ENCODE measurements around the gene SMARCA4. TPM values are rescaled to one million over a fixed set of nuclear protein-coding genes. Genes with fewer than 3 reads are reported as not detected.

The SMARCA4 gene
- total and polyA plus RNA-seq, 2 experiments from 2014 or later = 177 to 336 TPM

DNA sequence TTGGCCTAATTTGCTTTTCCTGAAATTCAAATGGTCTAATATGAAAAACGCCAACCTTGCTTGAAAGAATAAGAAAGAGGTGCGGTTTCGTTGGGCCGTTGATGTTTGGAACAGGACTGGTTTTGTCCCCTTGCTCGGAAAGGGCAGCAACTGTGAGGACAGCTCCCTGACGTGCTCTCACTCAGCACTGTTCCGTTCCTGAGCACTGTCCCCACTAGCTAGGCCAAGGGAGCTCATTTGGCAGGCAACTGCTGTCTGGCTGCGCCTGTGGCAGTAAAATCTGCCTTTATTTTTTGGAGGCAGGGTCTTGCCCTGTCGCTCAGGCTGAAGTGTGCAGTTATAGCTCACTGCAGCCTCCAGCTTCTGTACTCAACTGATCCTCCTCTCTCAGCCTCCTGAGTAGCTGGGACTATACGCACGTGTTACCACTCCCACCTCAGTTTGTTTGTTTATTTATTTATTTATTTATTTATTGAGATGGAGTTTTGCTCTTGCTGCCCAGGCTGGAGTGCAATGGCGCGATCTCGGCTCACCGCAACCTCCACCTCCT lies 132.9 kb downstream of the SMARCA4 start (continued):
- TF ChIP-seq, protein P1, sequence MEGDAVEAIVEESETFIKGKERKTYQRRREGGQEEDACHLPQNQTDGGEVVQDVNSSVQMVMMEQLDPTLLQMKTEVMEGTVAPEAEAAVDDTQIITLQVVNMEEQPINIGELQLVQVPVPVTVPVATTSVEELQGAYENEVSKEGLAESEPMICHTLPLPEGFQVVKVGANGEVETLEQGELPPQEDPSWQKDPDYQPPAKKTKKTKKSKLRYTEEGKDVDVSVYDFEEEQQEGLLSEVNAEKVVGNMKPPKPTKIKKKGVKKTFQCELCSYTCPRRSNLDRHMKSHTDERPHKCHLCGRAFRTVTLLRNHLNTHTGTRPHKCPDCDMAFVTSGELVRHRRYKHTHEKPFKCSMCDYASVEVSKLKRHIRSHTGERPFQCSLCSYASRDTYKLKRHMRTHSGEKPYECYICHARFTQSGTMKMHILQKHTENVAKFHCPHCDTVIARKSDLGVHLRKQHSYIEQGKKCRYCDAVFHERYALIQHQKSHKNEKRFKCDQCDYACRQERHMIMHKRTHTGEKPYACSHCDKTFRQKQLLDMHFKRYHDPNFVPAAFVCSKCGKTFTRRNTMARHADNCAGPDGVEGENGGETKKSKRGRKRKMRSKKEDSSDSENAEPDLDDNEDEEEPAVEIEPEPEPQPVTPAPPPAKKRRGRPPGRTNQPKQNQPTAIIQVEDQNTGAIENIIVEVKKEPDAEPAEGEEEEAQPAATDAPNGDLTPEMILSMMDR (conservative IDR thresholded peaks at IDR 0.05; ENCODE audit: low read depth in 2 of 2) = no peak
- no peak for TF ChIP-seq STAT1 (IDR thresholded peaks at IDR 0.05; ENCODE audit: unreplicated experiment)

DNA sequence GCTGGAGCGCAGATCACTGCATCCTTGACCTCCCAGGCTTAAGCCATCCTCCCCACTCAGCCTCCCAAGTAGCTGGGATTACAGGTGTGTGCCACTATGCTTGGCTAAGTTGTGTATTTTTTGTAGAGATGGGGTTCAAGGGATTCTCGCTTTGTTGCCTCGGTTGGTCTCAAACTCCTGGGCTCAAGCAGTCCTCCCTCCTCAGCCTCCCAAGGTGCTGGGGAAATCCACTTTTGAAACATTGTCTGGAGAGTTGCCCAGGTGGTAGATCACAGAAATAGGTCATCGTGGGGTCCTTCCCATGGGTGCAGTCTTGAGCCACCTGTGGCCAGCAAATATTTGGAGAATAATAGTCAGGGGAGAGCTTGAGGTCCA lies 133.7 kb downstream of the SMARCA4 start:
- no peak overlapping the region for H2AFZ ChIP-seq
- DNase-seq (ENCODE audit: low spot score) = no peak
- no peaks in the 10 kb centered on the region for H3K9me2 ChIP-seq (ENCODE audit: insufficient read depth)
- Mint-ChIP-seq H3K36me3 (ENCODE audit: low read depth) (peaks cover 79% of the 10 kb centered on the region), H3K27ac (peak overlapping the region; percentile 51; the same call in 1 of the 2 replicates), H3K9me3 (no peaks in the 10 kb centered on the region; the same call in 2 of the 3 replicates), H3K4me3 (no peak overlapping the region; the same call in 2 of the 3 replicates), H3K27me3 (ENCODE audit: insufficient read depth, low read depth, poor library complexity) (peaks cover 8% of the 10 kb centered on the region), H3K4me1 (peaks cover 30% of the 10 kb centered on the region)
- H3K36me3 ChIP-seq (ENCODE audit: insufficient read depth) = peaks cover 75% of the 10 kb centered on the region
- H3K4me2 ChIP-seq = peak overlapping the region; percentile 51; the same call in 1 of the 2 replicates
- no peak for ATAC-seq
- peaks cover 89% of the 10 kb centered on the region for H4K20me1 ChIP-seq (replicated peaks; ENCODE audit: insufficient read depth)
- no peaks in the 10 kb centered on the region for H3K27me3 ChIP-seq (ENCODE audit: insufficient read depth)
- H3K27ac ChIP-seq (ENCODE audit: low read depth) = peak overlapping the region; percentile 88
- peaks cover 57% of the 10 kb centered on the region for H3F3A ChIP-seq (replicated peaks; ENCODE audit: low read depth)
- H3K79me2 ChIP-seq (replicated peaks; ENCODE audit: insufficient read depth) = peaks cover 97% of the 10 kb centered on the region
- no peak overlapping the region for H3K4me3 ChIP-seq
- H3K4me1 ChIP-seq (ENCODE audit: insufficient read depth) = peaks cover 41% of the 10 kb centered on the region
- TF ChIP-seq, protein P2, sequence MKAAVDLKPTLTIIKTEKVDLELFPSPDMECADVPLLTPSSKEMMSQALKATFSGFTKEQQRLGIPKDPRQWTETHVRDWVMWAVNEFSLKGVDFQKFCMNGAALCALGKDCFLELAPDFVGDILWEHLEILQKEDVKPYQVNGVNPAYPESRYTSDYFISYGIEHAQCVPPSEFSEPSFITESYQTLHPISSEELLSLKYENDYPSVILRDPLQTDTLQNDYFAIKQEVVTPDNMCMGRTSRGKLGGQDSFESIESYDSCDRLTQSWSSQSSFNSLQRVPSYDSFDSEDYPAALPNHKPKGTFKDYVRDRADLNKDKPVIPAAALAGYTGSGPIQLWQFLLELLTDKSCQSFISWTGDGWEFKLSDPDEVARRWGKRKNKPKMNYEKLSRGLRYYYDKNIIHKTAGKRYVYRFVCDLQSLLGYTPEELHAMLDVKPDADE (IDR thresholded peaks at IDR 0.05) = no peak
- TF ChIP-seq STAT1 (IDR thresholded peaks at IDR 0.05; ENCODE audit: unreplicated experiment) = no peak
- no peak for TF ChIP-seq ZNF331 (CRISPR knock-in tag; IDR thresholded peaks at IDR 0.05; ENCODE audit: low read depth)
- no peak for TF ChIP-seq JUNB (IDR thresholded peaks at IDR 0.05; ENCODE audit: unreplicated experiment)
- TF ChIP-seq POLR2AphosphoS5 (IDR thresholded peaks at IDR 0.05; ENCODE audit: low read depth) = no peak
- TF ChIP-seq, protein P3, sequence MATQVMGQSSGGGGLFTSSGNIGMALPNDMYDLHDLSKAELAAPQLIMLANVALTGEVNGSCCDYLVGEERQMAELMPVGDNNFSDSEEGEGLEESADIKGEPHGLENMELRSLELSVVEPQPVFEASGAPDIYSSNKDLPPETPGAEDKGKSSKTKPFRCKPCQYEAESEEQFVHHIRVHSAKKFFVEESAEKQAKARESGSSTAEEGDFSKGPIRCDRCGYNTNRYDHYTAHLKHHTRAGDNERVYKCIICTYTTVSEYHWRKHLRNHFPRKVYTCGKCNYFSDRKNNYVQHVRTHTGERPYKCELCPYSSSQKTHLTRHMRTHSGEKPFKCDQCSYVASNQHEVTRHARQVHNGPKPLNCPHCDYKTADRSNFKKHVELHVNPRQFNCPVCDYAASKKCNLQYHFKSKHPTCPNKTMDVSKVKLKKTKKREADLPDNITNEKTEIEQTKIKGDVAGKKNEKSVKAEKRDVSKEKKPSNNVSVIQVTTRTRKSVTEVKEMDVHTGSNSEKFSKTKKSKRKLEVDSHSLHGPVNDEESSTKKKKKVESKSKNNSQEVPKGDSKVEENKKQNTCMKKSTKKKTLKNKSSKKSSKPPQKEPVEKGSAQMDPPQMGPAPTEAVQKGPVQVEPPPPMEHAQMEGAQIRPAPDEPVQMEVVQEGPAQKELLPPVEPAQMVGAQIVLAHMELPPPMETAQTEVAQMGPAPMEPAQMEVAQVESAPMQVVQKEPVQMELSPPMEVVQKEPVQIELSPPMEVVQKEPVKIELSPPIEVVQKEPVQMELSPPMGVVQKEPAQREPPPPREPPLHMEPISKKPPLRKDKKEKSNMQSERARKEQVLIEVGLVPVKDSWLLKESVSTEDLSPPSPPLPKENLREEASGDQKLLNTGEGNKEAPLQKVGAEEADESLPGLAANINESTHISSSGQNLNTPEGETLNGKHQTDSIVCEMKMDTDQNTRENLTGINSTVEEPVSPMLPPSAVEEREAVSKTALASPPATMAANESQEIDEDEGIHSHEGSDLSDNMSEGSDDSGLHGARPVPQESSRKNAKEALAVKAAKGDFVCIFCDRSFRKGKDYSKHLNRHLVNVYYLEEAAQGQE (IDR thresholded peaks at IDR 0.05; ENCODE audit: unreplicated experiment) = no peak
- TF ChIP-seq EZH2phosphoT487 (IDR thresholded peaks at IDR 0.05; ENCODE audit: unreplicated experiment) = no peak
- TF ChIP-seq CREB1 (CRISPR knock-in tag; IDR thresholded peaks at IDR 0.05; ENCODE audit: low read depth) = no peak
- TF ChIP-seq, protein P1 (conservative IDR thresholded peaks at IDR 0.05; ENCODE audit: low read depth in 2 of 2) = no peak

Data from GM23338 (cell line).